GM18498 (cell line): Measurements from ENCODE around the gene QKI.

Experiments used
- ATAC-seq: cut with Tn5 transposase; IDR thresholded peaks from one replicate; pipeline ENCODE4 v1.9.1; 2021; ENCODE audit warnings: mild to moderate bottlenecking, moderate library complexity; ENCODE audit not compliant: unreplicated experiment

Gene QKI

DNA sequence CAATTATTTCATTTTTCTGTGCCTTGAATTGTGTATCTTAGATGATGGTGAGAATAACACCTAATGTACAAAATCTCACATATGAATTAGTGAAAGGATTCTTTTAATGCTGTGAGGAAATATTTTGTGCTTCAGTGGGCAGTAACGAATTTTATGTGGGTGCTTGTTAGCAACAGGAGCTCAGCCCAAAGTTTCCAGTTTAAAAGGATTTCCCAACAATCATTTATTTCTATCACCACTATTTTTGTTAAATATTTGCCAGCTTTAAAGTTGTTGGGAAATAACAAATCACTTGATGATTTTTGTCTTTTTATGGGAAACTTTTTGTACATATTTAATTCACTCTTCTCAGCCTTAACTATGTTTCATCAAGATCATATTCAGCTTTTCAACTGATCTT is 111.8 kb downstream of the QKI start:
- no peak for ATAC-seq

DNA sequence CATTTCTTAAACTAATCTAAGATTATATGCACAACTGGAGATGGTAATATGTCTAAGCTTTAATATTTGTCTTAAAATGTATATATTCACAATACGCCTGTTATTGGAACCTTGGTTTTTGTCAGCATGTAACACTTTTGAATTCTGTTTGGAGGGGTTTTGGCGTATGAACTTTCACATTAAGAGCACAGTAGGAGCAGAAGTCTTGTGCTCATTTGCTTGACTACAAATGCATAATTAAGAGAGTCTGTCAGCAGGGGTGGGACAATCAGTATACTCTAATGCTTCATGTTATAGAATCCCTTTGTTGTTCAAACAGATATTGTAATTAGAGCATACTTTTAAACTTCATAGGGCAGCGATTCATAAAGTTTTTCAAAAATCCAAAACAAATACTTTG is 112.8 kb downstream of the QKI start:
- ATAC-seq: no peak

GRCh38 chr6:163529605-163530004 is 115.1 kb downstream of the QKI start:
- no peak for ATAC-seq

DNA sequence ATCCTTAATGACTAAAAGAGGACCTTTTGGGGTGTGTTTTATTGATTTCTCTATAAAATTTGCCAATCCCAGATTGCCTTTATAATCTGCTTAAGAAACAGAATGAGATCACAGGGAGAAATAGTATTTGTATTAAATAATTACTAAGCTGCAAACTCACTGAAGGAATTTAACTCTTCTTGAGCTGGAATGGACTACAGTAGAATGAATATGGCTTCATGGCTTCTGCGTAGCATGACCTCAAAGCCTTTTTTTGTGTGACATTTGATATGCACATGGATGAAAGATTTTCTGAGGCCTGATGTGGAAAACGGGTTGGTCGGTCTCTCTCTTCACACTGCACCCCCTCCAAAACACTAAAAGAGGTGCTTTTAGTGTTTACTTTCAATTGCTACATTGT is 115.9 kb downstream of the QKI start:
- no peak for ATAC-seq

DNA sequence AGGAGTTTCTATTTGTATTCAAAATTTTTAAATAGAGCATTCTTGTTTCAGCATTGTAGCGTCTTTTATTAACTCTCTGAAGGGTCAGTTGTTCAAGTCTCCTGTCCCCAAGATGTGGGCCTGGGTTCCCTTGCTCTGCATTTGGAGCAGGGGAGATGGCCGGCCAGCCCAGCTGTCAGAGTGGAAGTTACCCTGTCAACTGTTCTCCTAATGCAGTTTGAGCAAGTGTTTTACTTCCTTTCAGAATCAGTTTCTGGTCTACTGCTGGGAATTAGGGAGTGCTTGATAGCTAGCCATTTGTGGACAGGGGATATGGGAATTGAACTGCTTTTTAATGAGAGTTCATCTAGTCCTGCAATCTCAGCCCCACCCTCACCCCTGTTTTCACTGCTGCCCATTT is 116.6 kb downstream of the QKI start:
- ATAC-seq: no peak

DNA sequence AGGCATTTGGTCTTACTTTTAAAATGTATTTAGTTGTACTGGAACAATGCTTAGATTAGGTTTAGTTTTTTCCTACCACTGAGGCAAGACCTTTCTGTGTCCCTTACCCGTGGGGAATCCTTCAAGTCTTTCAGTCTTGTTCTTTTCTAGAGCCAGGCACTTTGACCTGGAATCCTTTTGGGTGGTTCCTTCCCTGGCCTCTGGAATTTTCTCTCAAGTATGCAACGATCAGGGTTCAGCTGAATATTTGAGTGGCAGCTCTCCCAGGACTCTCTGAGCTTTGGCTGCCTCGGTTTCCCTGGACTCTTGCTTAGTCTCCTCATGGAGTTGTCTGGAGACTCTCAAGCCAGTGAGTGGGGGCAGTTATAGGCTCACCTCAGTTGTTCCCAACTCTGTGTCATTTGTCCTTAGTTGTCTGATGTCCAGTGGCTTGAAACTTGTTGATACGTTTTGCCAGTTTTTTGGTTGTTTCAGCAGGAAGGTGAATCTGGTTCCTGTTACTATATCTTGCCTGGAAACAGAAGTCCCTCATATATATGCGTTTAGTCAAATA is 118.1 kb downstream of the QKI start:
- ATAC-seq: no peak

GRCh38 chr6:163533443-163533842 is 118.9 kb downstream of the QKI start:
- no peak for ATAC-seq

GRCh38 chr6:163536770-163537169 is 122.3 kb downstream of the QKI start:
- ATAC-seq: no peak

GRCh38 chr6:163538331-163538730 is 123.8 kb downstream of the QKI start:
- no peak for ATAC-seq

DNA sequence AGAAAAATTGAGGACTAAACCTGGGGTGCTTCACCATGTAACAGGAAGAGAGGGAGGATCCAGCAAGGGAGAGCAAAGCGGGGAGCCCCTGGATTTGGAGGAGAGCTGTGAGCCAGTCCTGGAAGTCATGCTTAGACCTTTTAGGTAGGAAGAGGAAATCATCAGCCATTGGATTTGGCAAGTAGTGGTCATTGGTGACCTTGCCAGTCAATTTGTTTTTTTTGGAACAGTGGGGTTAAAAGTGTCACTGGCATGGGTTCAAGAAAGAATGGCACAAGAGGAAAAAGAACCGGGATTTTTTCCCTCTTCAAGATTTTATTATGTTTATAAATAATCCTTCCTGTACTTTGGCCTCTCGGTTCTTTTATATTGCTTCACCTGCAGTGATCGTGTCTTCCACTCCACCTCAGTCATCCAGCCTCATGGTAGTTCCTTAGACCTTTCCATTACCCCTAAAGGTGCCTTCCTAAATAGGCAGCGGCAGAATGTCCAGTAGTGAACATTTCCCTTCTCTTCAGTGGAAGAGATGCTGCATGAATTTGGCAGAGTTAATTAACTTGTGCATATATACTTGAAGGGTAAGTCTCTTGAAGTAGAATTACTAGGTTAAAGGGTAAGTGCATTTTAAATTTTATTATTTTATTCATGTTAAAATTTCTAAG is 124.7 kb downstream of the QKI start:
- no peak for ATAC-seq

DNA sequence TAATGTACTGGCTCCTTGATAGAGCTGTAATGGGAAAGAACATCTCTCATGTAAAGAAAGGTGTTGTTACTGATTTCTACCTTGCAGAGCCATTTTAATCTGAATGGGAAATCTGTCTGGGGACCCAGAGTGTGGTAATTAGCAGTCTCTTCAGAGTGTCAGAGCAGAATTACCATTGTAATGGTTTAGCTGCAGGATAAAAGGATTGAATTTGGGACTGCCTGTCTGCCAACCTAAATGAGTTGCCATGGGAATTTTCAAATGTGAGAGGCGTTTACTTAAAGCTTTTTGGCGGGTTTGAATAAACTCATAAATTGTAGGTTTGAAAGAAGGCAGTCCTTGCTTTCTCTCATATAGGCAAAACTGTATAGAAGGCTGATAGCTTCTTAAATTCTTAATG is 128.8 kb downstream of the QKI start:
- no peak for ATAC-seq

DNA sequence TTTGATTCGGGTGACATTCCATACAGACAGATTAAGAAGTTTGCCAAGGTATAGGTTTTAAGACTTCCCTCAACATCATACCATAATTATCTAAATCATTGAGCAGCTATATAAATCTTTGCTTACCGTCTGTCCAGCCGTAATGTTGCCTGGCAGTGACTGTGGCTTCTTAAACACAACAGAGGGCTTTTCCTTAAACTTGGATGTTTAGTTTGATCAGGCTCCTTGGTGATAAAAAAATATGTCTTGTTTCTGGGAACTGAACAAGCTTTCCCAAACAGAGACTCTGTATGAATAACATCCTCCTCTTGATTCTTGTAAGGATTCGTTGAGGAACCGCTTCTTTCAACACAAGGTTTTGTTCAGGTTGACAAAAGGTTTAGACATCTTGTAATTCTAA is 130.9 kb downstream of the QKI start:
- ATAC-seq: no peak

DNA sequence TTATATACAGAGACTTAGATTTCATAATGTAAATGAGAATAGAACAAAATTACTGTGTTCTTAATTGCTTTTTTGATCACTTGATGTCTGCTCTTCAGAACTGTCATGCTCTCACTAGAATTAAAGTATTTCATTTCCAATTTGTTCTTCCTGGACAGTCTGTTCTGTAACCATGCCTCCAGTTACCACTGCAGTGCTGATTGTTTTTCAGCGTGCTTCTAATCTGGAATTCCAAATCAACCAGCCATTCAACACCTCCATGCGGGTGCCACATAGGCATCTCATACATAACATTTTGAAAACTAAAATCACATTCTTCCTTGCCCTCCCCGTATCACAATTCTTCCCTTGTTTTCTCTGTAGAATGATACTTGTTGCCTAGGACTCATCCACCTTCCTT is 132.8 kb downstream of the QKI start:
- ATAC-seq: no peak

DNA sequence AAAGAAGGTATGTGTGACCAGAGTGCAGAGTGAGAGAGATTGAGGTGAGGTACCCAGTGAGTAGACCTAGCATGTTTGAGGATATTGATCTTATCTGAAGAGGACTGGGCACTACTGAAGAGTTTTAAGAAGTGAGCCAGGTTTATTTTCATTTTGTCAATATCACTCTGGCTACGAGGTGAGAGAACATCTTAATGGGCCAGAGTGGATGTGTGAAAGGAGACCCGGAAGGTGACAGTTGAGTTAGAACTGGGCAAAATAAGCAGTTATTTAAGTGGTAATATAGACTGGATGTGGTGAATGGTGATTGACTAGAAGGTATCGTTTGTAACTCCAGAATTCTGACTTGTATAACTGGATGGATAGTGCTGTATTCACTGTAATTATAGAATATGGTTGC is 134.1 kb downstream of the QKI start:
- no peak for ATAC-seq

GRCh38 chr6:163554032-163554431 is 139.5 kb downstream of the QKI start:
- no peak for ATAC-seq

- no peak for ATAC-seq
These were observed 140.1 kb downstream of the QKI start for GRCh38 chr6:163554663-163555062.

GRCh38 chr6:163559661-163560060 is 145.1 kb downstream of the QKI start:
- ATAC-seq: no peak

GRCh38 chr6:163563318-163563717 is 148.8 kb downstream of the QKI start:
- ATAC-seq: no peak

DNA sequence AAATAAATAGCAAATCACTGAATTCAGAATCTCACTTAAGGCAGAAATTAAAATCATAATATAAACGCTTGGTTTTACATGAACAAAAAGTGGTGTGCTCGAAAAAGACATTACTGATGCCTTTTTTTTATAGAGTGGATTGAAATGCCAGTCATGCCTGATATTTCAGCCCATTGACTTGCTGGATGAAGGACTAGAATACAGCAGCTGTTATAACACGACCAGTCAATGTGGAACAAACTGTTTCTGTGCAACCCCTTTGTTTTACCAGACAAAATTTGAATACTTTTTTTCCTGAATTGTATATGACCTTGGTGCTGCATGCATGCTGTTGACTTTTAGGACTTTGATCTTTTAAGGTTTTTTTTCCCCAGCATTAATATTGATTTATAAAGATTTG is 150.0 kb downstream of the QKI start:
- no peak for ATAC-seq

DNA sequence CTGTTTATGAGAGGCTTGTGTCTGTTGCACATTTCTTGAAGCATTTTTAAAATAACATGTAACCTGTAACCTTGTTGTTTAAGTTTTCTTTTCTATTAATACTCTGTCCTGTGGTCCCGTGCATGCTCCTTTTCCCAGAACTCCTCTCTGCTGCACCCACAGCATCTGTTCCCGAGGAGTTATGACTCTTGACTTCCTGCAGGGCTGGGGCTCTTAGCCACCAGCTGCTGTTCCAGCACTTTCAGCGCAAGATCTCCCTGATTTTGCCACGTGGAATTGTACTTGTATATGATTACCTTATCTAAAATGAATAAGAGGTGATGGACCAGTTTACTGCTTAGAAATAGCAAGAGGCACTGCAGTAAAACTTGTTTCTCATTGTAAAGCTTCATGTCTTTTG is 150.6 kb downstream of the QKI start:
- ATAC-seq: no peak

DNA sequence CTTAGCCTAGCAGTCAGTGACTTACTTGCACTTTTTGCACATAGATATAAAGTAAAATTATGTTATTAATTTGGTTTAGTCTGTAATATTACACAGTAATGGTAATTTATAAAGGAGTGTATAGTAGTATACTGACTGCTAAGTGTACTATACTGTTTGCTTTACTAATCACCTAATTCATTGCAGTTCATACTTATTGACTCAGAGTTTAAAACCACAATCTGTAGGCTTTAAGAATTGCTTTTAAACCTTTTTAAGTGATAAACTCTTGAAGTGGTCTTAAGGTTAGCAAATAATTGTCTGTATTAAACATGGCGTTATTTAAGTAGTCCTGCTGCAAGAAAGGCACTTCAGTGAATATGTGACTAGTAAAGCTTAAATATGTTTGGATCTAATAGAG is 151.5 kb downstream of the QKI start:
- ATAC-seq: no peak

DNA sequence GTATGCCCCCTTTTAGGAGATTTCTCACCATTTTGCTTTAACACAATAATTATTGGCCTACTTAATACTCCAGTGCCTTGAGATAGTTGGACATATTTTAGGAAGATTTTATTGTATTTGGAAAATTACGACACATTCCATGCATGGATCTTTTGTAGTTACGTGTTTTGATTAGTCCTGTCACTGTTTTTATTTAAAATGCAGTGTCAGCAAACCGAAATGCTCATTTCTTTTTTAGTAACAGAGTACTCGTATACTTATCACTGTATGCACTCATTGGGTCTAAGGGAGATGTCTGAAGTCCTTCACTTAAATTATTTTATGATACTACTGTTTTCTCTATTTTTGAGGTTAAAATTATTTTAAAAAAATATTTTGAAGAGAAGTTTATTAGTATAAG is 153.8 kb downstream of the QKI start:
- no peak for ATAC-seq

DNA sequence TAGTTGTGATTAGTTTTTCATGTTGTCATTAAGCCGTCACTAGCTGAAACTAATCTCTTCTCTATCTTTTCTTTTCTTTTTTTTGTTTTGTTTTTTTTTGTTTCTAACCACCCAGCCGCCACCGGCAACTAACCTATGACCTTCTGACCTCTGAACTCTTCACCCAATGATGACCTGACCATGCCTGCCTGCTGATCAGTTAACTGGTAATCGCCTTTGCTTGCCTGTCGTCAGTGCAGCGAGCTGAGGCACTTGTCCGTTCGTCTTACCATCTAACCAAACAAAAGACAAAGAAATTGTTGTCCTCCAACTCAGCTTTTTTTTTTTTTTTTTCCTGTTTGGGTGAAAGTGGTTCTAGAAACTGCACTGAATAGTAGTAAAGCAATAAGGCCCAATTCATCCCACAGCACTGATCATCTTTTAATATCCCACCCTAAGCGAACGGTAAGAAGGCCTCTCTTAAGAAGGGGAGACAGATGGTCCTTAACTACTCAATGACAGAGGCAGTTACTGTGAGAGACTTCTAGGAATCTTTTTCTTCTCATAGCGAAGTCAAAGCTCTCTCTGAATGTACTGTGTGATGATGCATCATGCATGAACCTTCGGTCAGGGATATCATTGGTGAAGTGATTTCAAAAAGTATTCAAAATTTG is 156.2 kb downstream of the QKI start:
- ATAC-seq: no peak
